GM21737 (cell line): ENCODE data around the gene TMEM182.

Source experiments
- ATAC-seq: cut with Tn5 transposase; IDR thresholded peaks from one replicate; pipeline ENCODE4 v1.9.1; 2021; ENCODE audit warnings: mild to moderate bottlenecking, moderate library complexity; ENCODE audit not compliant: unreplicated experiment

The TMEM182 gene

GRCh38 chr2:102761763-102762162 is at the start of gene TMEM182:
TMEM182 (plus strand) TSS chr2:102762031; CDS start chr2:102762218, 187 bp downstream.
- ATAC-seq = no peak

- ATAC-seq = no peak
These were observed 44.4 kb upstream of the TMEM182 start for GRCh38 chr2:102717308-102718018.

- ATAC-seq = no peak
These were observed 43.2 kb upstream of the TMEM182 start for GRCh38 chr2:102718387-102719316.

GRCh38 chr2:102724016-102724490 is 37.8 kb upstream of the TMEM182 start:
- ATAC-seq = no peak

- ATAC-seq = no peak
These were observed 37.3 kb upstream of the TMEM182 start for GRCh38 chr2:102724553-102724952.

GRCh38 chr2:102726128-102727087 is 35.4 kb upstream of the TMEM182 start:
- ATAC-seq = no peak

GRCh38 chr2:102735416-102736109 is 26.3 kb upstream of the TMEM182 start:
- ATAC-seq = no peak

- ATAC-seq = peak; percentile 21
These were observed 25.8 kb upstream of the TMEM182 start for GRCh38 chr2:102736110-102736409.

- ATAC-seq = peak; percentile 92
These were observed 25.1 kb upstream of the TMEM182 start for GRCh38 chr2:102736410-102737409.

- peak; percentile 48 for ATAC-seq
These were observed 24.4 kb upstream of the TMEM182 start for GRCh38 chr2:102737431-102737830.

GRCh38 chr2:102743259-102743658 is 18.6 kb upstream of the TMEM182 start:
- no peak for ATAC-seq

GRCh38 chr2:102748107-102748506 is 13.7 kb upstream of the TMEM182 start:
- ATAC-seq = no peak

GRCh38 chr2:102749938-102750337 is 11.9 kb upstream of the TMEM182 start:
- ATAC-seq = no peak

GRCh38 chr2:102753563-102754159 is 8.2 kb upstream of the TMEM182 start:
- ATAC-seq = no peak

GRCh38 chr2:102754456-102755145 is 7.2 kb upstream of the TMEM182 start:
- no peak for ATAC-seq

- no peak for ATAC-seq
These were observed 6.5 kb upstream of the TMEM182 start for GRCh38 chr2:102755284-102755683.

- ATAC-seq = no peak
These were observed 3.4 kb upstream of the TMEM182 start for GRCh38 chr2:102758439-102758838.

GRCh38 chr2:102764083-102764482 is 2.3 kb downstream of the TMEM182 start:
- ATAC-seq = no peak
